GM21786 (cell line): ENCODE results near the gene MED25.

Experiments used
- ATAC-seq: cut with Tn5 transposase; IDR thresholded peaks from one replicate; pipeline ENCODE4 v1.9.1; 2021; ENCODE audit not compliant: unreplicated experiment

The MED25 gene

GRCh38 chr19:49857061-49857837, 39.2 kb downstream of the MED25 start:
- no peak for ATAC-seq

GRCh38 chr19:49857838-49858087, 39.7 kb downstream of the MED25 start:
- ATAC-seq, result no peak

GRCh38 chr19:49858088-49858985, 40.2 kb downstream of the MED25 start:
- no peak for ATAC-seq

GRCh38 chr19:49859682-49860335, 41.7 kb downstream of the MED25 start:
- no peak for ATAC-seq

- no peak for ATAC-seq
Measured at GRCh38 chr19:49860336-49861102, 42.4 kb downstream of the MED25 start.

GRCh38 chr19:49861107-49861506, 43.0 kb downstream of the MED25 start:
- ATAC-seq, result no peak

GRCh38 chr19:49861541-49862378, 43.7 kb downstream of the MED25 start:
- ATAC-seq, result no peak

- no peak for ATAC-seq
Measured at GRCh38 chr19:49862391-49863253, 44.5 kb downstream of the MED25 start.

- no peak for ATAC-seq
Measured at GRCh38 chr19:49863254-49863934, 45.3 kb downstream of the MED25 start.

GRCh38 chr19:49863935-49864320, 45.8 kb downstream of the MED25 start:
- no peak for ATAC-seq

GRCh38 chr19:49864890-49865289, 46.8 kb downstream of the MED25 start:
- ATAC-seq, result no peak

GRCh38 chr19:49866933-49867782, 49.1 kb downstream of the MED25 start, which contains the start of gene PNKP:
PNKP (minus strand) TSS chr19:49867576; CDS start chr19:49867204, 372 bp downstream.
- peak; percentile 35 for ATAC-seq

GRCh38 chr19:49869009-49869483, 51.0 kb downstream of the MED25 start:
- peak; percentile 2 for ATAC-seq

- ATAC-seq, result peak; percentile 72
Measured at GRCh38 chr19:49869484-49870308, 51.6 kb downstream of the MED25 start.

GRCh38 chr19:49870309-49870901, 52.3 kb downstream of the MED25 start:
- ATAC-seq, result no peak

GRCh38 chr19:49871349-49871985, 53.4 kb downstream of the MED25 start:
- ATAC-seq, result no peak
